Astrocyte of the cerebellum (primary cell): ENCODE data around the gene RPF1.

Experiments used
- DNase-seq: peaks from one replicate; pipeline ENCODE4 v3.0.0-alpha.2; 2011; ENCODE audit warnings: low read depth
- H3K4me3 ChIP-seq: 2 replicates; pipeline ENCODE4 v1.5.1; 2011; ENCODE audit warnings: mild to moderate bottlenecking, low read depth, low read length, moderate library complexity
- in situ Hi-C: cut with HindIII; loops from 2 replicates; pipeline ENCODE4 v1.10.0; 2017; ENCODE audit warnings: low sequenced_read_pairs
- TF ChIP-seq, protein P1 (sequence below): IDR thresholded peaks from 2 replicates; pipeline ENCODE4 v1.5.1; 2012; ENCODE audit warnings: low read length, low read depth, moderate library complexity, mild to moderate bottlenecking; ENCODE audit errors: missing control alignments

The RPF1 gene, protein sequence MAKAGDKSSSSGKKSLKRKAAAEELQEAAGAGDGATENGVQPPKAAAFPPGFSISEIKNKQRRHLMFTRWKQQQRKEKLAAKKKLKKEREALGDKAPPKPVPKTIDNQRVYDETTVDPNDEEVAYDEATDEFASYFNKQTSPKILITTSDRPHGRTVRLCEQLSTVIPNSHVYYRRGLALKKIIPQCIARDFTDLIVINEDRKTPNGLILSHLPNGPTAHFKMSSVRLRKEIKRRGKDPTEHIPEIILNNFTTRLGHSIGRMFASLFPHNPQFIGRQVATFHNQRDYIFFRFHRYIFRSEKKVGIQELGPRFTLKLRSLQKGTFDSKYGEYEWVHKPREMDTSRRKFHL

DNA sequence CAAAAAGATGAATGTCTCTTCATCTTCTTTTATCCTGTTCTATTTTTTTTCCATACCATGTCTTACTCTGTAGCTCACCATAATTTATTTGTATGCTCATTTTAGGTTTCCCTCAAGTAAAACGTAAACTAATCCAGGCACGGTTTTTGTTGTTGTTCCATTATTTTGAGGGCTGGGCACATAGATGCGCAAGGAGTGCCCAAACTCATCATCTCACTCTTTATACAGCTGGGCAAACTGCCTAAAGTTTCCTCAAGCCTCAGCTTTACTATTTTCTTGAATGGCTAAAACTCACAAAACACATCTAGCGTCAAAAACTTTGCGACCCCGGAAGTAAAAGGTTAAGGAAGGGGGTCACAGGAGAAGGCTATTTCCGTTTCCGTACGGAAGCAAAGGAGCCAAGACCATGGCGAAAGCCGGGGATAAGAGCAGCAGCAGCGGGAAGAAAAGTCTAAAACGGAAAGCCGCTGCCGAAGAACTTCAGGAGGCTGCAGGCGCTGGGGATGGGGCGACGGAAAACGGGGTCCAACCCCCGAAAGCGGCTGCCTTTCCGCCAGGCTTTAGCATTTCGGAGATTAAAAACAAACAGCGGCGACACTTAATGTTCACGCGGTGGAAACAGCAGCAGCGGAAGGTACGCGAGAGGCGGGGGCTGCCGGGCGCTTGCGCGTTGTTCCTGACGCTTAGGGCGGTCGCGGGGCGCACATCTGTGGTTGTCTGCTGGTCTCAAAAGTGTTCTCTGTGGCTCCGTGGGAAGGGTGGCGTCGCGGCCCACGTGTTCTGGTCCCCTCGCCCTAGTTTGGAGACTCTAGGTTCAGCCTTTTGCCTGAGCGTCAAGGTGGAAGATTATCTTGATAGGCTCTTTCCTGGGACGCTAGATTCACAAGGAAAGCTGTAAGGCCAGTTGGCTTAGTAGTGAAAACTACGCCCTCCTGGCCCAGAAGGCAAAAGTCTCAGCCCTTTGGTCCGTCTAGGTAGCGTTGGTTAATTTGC, at the start of gene RPF1:
Gene RPF1, plus strand, starts transcription at position 391 of the 993 bp plus-strand sequence. Its CDS starts 16 bp downstream, at position 407.
- peak within 1 kb of the TSS; percentile 58 for H3K4me3 ChIP-seq
- in situ Hi-C loops = no loop called here
- TF ChIP-seq, protein P1, sequence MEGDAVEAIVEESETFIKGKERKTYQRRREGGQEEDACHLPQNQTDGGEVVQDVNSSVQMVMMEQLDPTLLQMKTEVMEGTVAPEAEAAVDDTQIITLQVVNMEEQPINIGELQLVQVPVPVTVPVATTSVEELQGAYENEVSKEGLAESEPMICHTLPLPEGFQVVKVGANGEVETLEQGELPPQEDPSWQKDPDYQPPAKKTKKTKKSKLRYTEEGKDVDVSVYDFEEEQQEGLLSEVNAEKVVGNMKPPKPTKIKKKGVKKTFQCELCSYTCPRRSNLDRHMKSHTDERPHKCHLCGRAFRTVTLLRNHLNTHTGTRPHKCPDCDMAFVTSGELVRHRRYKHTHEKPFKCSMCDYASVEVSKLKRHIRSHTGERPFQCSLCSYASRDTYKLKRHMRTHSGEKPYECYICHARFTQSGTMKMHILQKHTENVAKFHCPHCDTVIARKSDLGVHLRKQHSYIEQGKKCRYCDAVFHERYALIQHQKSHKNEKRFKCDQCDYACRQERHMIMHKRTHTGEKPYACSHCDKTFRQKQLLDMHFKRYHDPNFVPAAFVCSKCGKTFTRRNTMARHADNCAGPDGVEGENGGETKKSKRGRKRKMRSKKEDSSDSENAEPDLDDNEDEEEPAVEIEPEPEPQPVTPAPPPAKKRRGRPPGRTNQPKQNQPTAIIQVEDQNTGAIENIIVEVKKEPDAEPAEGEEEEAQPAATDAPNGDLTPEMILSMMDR = no peak
- peak; percentile 57 for DNase-seq

DNA sequence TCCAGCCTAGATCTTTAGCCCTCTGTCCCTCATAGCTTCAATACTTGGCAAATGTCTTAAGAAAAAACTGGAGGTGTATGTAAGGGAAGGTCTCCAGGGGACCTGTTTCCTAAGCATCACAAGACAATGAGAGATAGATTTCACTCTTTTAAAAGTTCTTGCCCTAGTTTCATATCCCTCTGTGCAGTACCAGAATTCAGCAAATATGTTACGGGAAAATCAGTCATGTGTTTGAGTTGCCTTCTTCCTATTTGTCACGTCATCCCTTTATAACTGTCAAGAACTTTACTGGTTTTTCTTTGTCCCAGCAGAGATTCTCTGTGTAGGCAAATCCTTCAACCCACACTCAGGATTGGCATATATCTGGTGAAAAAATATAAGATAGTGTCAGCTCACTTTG, 48.5 kb upstream of the RPF1 start:
- no peak for DNase-seq
- in situ Hi-C loops = loop anchor here (10.0 kb wide), 1 partner anchor 314 kb away; no protein-coding TSS in a partner anchor
- TF ChIP-seq, protein P1 = no peak
- H3K4me3 ChIP-seq = no peak overlapping the region

DNA sequence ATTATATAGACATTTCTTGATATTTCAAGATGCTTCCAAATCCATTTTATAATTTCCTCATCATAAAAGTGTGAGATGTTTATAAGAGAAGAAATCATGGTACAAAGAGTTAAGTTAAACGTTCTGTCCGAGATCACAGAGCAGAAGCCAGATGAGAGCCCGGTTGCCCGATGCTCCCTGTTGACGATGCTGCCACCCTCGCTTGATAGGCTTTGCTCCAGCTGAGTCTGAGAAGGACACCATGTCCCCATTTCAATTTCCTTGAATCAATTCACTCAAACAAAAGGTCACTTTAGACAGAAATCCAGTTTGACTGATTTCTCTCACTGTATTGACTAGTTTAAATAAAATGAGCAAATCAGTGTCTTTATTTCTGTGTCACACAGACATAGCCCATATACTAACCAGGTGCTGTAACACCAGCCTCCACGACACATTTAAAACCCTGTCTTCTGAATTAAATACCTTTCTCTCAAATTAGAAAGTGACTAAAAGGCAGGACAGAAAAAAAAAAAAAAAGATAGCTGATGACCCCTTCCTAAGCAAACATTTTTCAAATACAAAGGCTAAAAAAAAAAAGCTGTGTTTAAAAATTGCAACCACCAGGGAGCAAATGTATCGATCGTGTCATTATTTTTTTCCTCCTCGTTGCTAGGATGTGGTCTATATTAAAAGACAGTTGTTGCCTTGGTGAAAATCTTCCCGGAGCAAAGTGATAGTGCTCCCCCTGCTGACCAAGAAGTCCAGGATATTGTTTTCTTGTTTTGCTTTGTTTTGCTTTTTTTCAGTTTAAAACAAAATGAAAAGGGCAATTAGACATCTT, 45.6 kb upstream of the RPF1 start:
- DNase-seq = peak; percentile 68
- no peak overlapping the region for H3K4me3 ChIP-seq
- in situ Hi-C loops = loop anchor here (10.0 kb wide), 1 partner anchor 311 kb away; no protein-coding TSS in a partner anchor
- TF ChIP-seq, protein P1 = peak; percentile 71

DNA sequence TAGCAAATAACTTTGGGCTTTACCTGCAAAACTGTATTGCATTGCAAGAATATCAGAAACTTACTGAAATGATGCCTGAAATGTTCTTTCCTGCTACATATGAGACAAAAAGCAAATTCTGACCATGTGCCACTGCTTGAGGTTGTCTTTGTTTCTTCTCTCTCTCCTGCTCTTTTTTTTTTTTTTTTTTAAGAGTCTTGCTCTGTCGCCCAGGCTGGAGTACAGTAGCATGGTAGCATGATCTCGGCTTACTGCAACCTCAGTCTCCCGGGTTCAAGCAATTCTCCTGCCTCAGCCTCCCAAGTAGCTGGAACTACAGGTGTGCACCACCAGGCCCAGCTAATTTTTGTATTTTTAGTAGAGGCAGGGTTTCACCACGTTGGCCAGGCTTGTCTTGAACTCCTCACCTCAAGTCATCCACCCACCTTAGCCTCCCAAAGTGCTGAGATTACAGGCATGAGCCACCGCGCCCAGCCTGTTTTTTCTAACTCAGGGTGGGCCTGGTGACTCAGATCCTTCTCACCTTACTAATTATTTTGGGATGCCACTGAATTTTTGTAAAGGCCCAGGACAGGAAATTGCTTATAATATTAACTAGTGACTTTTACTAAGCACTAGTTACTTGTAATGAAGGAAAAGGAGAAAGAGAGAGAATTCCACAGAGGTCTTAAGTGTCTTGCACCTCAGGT, 44.8 kb upstream of the RPF1 start:
- no peak overlapping the region for H3K4me3 ChIP-seq
- no peak for DNase-seq
- in situ Hi-C loops = loop anchor here (10.0 kb wide), 1 partner anchor 311 kb away; no protein-coding TSS in a partner anchor
- TF ChIP-seq, protein P1 = no peak

DNA sequence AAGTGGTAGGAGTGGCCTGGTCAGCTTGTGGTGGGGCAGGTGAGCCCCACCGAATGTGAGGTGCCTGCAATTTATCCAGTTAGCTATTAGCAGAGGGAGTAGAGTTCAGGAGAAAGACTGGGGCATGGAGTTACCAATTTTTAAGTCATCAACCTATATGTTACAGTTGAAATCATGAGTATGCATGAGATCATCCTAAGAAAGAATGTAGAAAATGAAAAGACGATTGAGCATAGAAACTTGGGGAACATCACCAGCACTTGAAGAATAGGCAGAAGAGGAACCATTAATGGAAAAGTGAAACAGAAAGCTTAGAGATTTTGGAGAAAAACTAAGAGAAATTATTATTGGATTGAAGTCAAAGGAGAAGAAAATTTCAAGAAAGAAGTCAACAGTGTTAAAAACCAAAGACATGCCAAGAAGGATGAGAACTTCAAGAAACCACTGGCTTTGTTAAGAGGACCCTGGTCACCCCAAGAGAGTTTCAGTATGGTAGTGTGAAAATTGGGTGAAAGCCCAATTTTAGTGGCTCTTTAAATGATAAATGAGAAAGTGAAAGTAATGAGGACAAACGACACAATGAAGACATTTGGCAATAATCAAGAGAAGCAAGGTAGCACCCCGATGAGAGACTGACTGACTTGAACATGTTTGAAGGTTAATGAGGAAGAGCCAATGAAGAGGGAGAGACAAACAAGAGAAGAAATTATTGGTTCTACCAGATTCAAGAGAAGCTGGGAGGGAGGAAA, 44.1 kb upstream of the RPF1 start:
- in situ Hi-C loops = loop anchor here (5.0 to 10.0 kb wide), 3 partner anchors 293 to 523 kb away; partner anchors contain the start of gene PRKACB
- TF ChIP-seq, protein P1 = no peak
- DNase-seq = no peak

More for the DNA sequence above, 44.1 kb upstream of the RPF1 start:
- no peak overlapping the region for H3K4me3 ChIP-seq
